ENCODE results near the gene VEPH1. TPM values are rescaled to one million over a fixed set of nuclear protein-coding genes. Genes with fewer than 3 reads are reported as not detected.

Gene VEPH1
- total and polyA plus RNA-seq, 7 experiments from 2014 or later: 0.22 to 0.48 TPM; not detected in 5

- Histone ChIP-seq H3K4me3 (ENCODE audit: low read length) (no peak overlapping the region), H3K9me3 (ENCODE audit: control insufficient read depth in 2 of 3, low read length in 3 of 3) (no peaks in the 10 kb centered on the region), H3K4me1 (ENCODE audit: control insufficient read depth in 2 of 2, insufficient read depth in 2 of 2, low read length in 2 of 2) (no peaks in the 10 kb centered on the region), H3K27me3 (ENCODE audit: control insufficient read depth in 2 of 2, insufficient read depth in 2 of 2, low read length in 2 of 2) (no peaks in the 10 kb centered on the region), H3K36me3 (ENCODE audit: control insufficient read depth in 2 of 3, insufficient read depth in 3 of 3, low read length in 3 of 3) (no peaks in the 10 kb centered on the region), H3K27ac (ENCODE audit: low read depth, low read length) (no peak overlapping the region)
- intact Hi-C loops (cut with micrococcal nuclease): no loop called here
- ChIA-PET CTCF (no interaction called here), POLR2A (interaction anchor here (0.6 kb wide), 1 partner anchor 51 kb away, joined by 8 read pairs; no protein-coding TSS in a partner anchor)
- Mint-ChIP-seq H3K27ac (no peak overlapping the region), H3K9me3 (peaks cover 0 to 2% (median 0%) of the 10 kb centered on the region in 11 donors), H3K27me3 (peaks cover 0 to 8% (median 0%) of the 10 kb centered on the region in 5 donors), H3K4me1 (peaks cover 0 to under 1% (median under 1%) of the 10 kb centered on the region in 7 donors), H3K36me3 (peaks cover 0 to 4% (median 0%) of the 10 kb centered on the region in 5 donors), H3K4me3 (no peak overlapping the region)
- no peak for ATAC-seq
- DNase-seq: no peak
These were observed 269.3 kb downstream of the VEPH1 start for GRCh38 chr3:157233923-157234322.

- no peaks in the 10 kb centered on the region for H3K27me3 ChIP-seq (ENCODE audit: control insufficient read depth in 2 of 2, insufficient read depth in 2 of 2, low read length in 2 of 2)
- Mint-ChIP-seq H3K27ac (no peak overlapping the region), H3K9me3 (peaks cover 0 to 6% (median 0%) of the 10 kb centered on the region in 11 donors), H3K27me3 (peaks cover 0 to 5% (median 0%) of the 10 kb centered on the region in 5 donors), H3K4me1 (peaks cover 0 to 6% (median 0%) of the 10 kb centered on the region in 7 donors), H3K36me3 (peaks cover 0 to 14% (median 0%) of the 10 kb centered on the region in 5 donors), H3K4me3 (no peak overlapping the region)
- POLR2A ChIA-PET: interaction anchor here (1.1 kb wide), 1 partner anchor 29 kb away, joined by 3 read pairs; no protein-coding TSS in a partner anchor
- H3K36me3 ChIP-seq (ENCODE audit: control insufficient read depth in 2 of 3, insufficient read depth in 3 of 3, low read length in 3 of 3): no peaks in the 10 kb centered on the region
- ATAC-seq (no peak), DNase-seq (no peak)
- H3K4me3 ChIP-seq (ENCODE audit: low read length): no peak overlapping the region
- CTCF ChIA-PET: interaction anchor here (0.6 kb wide), 1 partner anchor 64 kb away, joined by 3 read pairs; no protein-coding TSS in a partner anchor
- H3K27ac ChIP-seq (ENCODE audit: low read depth, low read length): no peak overlapping the region
- H3K9me3 ChIP-seq (ENCODE audit: control insufficient read depth in 2 of 3, low read length in 3 of 3): no peaks in the 10 kb centered on the region
- H3K4me1 ChIP-seq (ENCODE audit: control insufficient read depth in 2 of 2, insufficient read depth in 2 of 2, low read length in 2 of 2): no peaks in the 10 kb centered on the region
- intact Hi-C loops (cut with micrococcal nuclease): no loop called here
These were observed 271.1 kb downstream of the VEPH1 start for GRCh38 chr3:157232141-157232540.

- H3K9me3 Mint-ChIP-seq: peaks cover 0 to 6% (median 0%) of the 10 kb centered on the region in 11 donors
- ATAC-seq (no peak), DNase-seq (no peak)
- Histone ChIP-seq H3K4me1 (ENCODE audit: control insufficient read depth in 2 of 2, insufficient read depth in 2 of 2, low read length in 2 of 2) (no peaks in the 10 kb centered on the region), H3K9me3 (ENCODE audit: control insufficient read depth in 2 of 3, low read length in 3 of 3) (no peaks in the 10 kb centered on the region), H3K27ac (ENCODE audit: low read depth, low read length) (no peak overlapping the region), H3K27me3 (ENCODE audit: control insufficient read depth in 2 of 2, insufficient read depth in 2 of 2, low read length in 2 of 2) (no peaks in the 10 kb centered on the region), H3K36me3 (ENCODE audit: control insufficient read depth in 2 of 3, insufficient read depth in 3 of 3, low read length in 3 of 3) (no peaks in the 10 kb centered on the region), H3K4me3 (ENCODE audit: low read length) (no peak overlapping the region)
- peaks cover 0 to 5% (median 0%) of the 10 kb centered on the region in 5 donors for H3K27me3 Mint-ChIP-seq
- no peak overlapping the region for H3K27ac Mint-ChIP-seq
- ChIA-PET POLR2A (no interaction called here), CTCF (no interaction called here)
- H3K36me3 Mint-ChIP-seq: peaks cover 0 to 15% (median 1%) of the 10 kb centered on the region in 5 donors
- intact Hi-C loops (cut with micrococcal nuclease): no loop called here
- no peak overlapping the region for H3K4me3 Mint-ChIP-seq
- peaks cover 0 to 6% (median 2%) of the 10 kb centered on the region in 7 donors for H3K4me1 Mint-ChIP-seq
These were observed 272.1 kb downstream of the VEPH1 start for GRCh38 chr3:157231071-157231470.

- ChIA-PET POLR2A (interaction anchor here (1.0 kb wide), 1 partner anchor 45 kb away, joined by 3 read pairs; no protein-coding TSS in a partner anchor), CTCF (no interaction called here)
- DNase-seq: no peak
- peaks cover 0 to 12% (median 2%) of the 10 kb centered on the region in 5 donors for H3K36me3 Mint-ChIP-seq
- Histone ChIP-seq H3K27me3 (ENCODE audit: control insufficient read depth in 2 of 2, insufficient read depth in 2 of 2, low read length in 2 of 2) (no peaks in the 10 kb centered on the region), H3K36me3 (ENCODE audit: control insufficient read depth in 2 of 3, insufficient read depth in 3 of 3, low read length in 3 of 3) (no peaks in the 10 kb centered on the region), H3K4me3 (ENCODE audit: low read length) (no peak overlapping the region), H3K9me3 (ENCODE audit: control insufficient read depth in 2 of 3, low read length in 3 of 3) (no peaks in the 10 kb centered on the region), H3K4me1 (ENCODE audit: control insufficient read depth in 2 of 2, insufficient read depth in 2 of 2, low read length in 2 of 2) (no peaks in the 10 kb centered on the region), H3K27ac (ENCODE audit: low read depth, low read length) (no peak overlapping the region)
- intact Hi-C loops (cut with micrococcal nuclease): no loop called here
- no peak for ATAC-seq
- no peak overlapping the region for H3K4me3 Mint-ChIP-seq
- no peak overlapping the region for H3K27ac Mint-ChIP-seq
- H3K4me1 Mint-ChIP-seq: peaks cover 0 to 12% (median 6%) of the 10 kb centered on the region in 7 donors
- H3K27me3 Mint-ChIP-seq: peaks cover 0 to 6% (median 0%) of the 10 kb centered on the region in 5 donors
- H3K9me3 Mint-ChIP-seq: peaks cover 0 to 6% (median 0%) of the 10 kb centered on the region in 11 donors
These were observed 276.9 kb downstream of the VEPH1 start for GRCh38 chr3:157226173-157226847.

GRCh38 chr3:157225001-157225400 is 278.2 kb downstream of the VEPH1 start:
- ChIA-PET POLR2A (no interaction called here), CTCF (no interaction called here)
- no peak overlapping the region for H3K27ac Mint-ChIP-seq
- H3K27me3 Mint-ChIP-seq: peaks cover 0 to 9% (median 0%) of the 10 kb centered on the region in 5 donors
- H3K27me3 ChIP-seq (ENCODE audit: control insufficient read depth in 2 of 2, insufficient read depth in 2 of 2, low read length in 2 of 2): no peaks in the 10 kb centered on the region
- H3K9me3 Mint-ChIP-seq: peaks cover 0 to 6% (median 0%) of the 10 kb centered on the region in 11 donors
- no peak for DNase-seq
- H3K4me1 ChIP-seq (ENCODE audit: control insufficient read depth in 2 of 2, insufficient read depth in 2 of 2, low read length in 2 of 2): no peaks in the 10 kb centered on the region
- no peaks in the 10 kb centered on the region for H3K9me3 ChIP-seq (ENCODE audit: control insufficient read depth in 2 of 3, low read length in 3 of 3)
- intact Hi-C loops (cut with micrococcal nuclease): no loop called here
- H3K27ac ChIP-seq (ENCODE audit: low read depth, low read length): no peak overlapping the region
- no peaks in the 10 kb centered on the region for H3K36me3 ChIP-seq (ENCODE audit: control insufficient read depth in 2 of 3, insufficient read depth in 3 of 3, low read length in 3 of 3)
- peaks cover 0 to 12% (median 2%) of the 10 kb centered on the region in 5 donors for H3K36me3 Mint-ChIP-seq
- no peak overlapping the region for H3K4me3 Mint-ChIP-seq
- ATAC-seq: no peak
- H3K4me1 Mint-ChIP-seq: peaks cover 0 to 12% (median 6%) of the 10 kb centered on the region in 7 donors
- no peak overlapping the region for H3K4me3 ChIP-seq (ENCODE audit: low read length)

- POLR2A ChIA-PET: no interaction called here
- H3K4me3 Mint-ChIP-seq: no peak overlapping the region
These were observed 282.3 kb downstream of the VEPH1 start for GRCh38 chr3:157220883-157221282.

More at GRCh38 chr3:157220883-157221282, 282.3 kb downstream of the VEPH1 start:
- H3K9me3 ChIP-seq (ENCODE audit: control insufficient read depth in 2 of 3, low read length in 3 of 3): no peaks in the 10 kb centered on the region
- intact Hi-C loops (cut with micrococcal nuclease): no loop called here
- H3K4me3 ChIP-seq (ENCODE audit: low read length): no peak overlapping the region
- CTCF ChIA-PET: no interaction called here
- Mint-ChIP-seq H3K36me3 (no peaks in the 10 kb centered on the region), H3K27ac (no peak overlapping the region), H3K27me3 (peaks cover 0 to 17% (median 0%) of the 10 kb centered on the region in 5 donors), H3K9me3 (no peaks in the 10 kb centered on the region), H3K4me1 (peaks cover 0 to 9% (median 0%) of the 10 kb centered on the region in 7 donors)
- no peak overlapping the region for H3K27ac ChIP-seq (ENCODE audit: low read depth, low read length)
- DNase-seq (no peak), ATAC-seq (no peak)
- H3K36me3 ChIP-seq (ENCODE audit: control insufficient read depth in 2 of 3, insufficient read depth in 3 of 3, low read length in 3 of 3): no peaks in the 10 kb centered on the region
- H3K4me1 ChIP-seq (ENCODE audit: control insufficient read depth in 2 of 2, insufficient read depth in 2 of 2, low read length in 2 of 2): no peaks in the 10 kb centered on the region
- H3K27me3 ChIP-seq (ENCODE audit: control insufficient read depth in 2 of 2, insufficient read depth in 2 of 2, low read length in 2 of 2): no peaks in the 10 kb centered on the region
